ENCODE measurements around the gene PPP3R1. TPM values are rescaled to one million over a fixed set of nuclear protein-coding genes. Genes with fewer than 3 reads are reported as not detected.

The PPP3R1 gene
- total and polyA plus RNA-seq, 9 of the 15 experiments (the other 6 are each of a cell fraction or from before 2014, with no cell fraction given), result 3.7 to 70.0 (median 24.8) TPM

- peak; percentile 41 for TF ChIP-seq POLR2G (IDR thresholded peaks at IDR 0.05; ENCODE audit: low read depth, low read length)
- no peak for TF ChIP-seq ZNF134 (CRISPR knock-in tag; conservative IDR thresholded peaks at IDR 0.05)
- TF ChIP-seq ZNF274 (IDR thresholded peaks at IDR 0.05; ENCODE audit: borderline replicate concordance, low read depth, low read length), result no peak
- no peak for TF ChIP-seq CREB5 (CRISPR knock-in tag; IDR thresholded peaks at IDR 0.05)
- TF ChIP-seq POLR2B (IDR thresholded peaks at IDR 0.05; ENCODE audit: low read depth, partially characterized antibody), result peak; percentile 11
- no peak for TF ChIP-seq CEBPG (CRISPR knock-in tag; IDR thresholded peaks at IDR 0.05)
- no peak for TF ChIP-seq CEBPG (tag; conservative IDR thresholded peaks at IDR 0.05 in 1 of 2, IDR thresholded peaks at IDR 0.05 in 1 of 2)
- no peak for TF ChIP-seq PHB (CRISPR knock-in tag; IDR thresholded peaks at IDR 0.05)
- no peak for TF ChIP-seq ZNF347 (CRISPR knock-in tag; IDR thresholded peaks at IDR 0.05; ENCODE audit: low read depth)
- TF ChIP-seq ZMIZ1 (IDR thresholded peaks at IDR 0.05; ENCODE audit: low read depth in 2 of 2, low read length in 2 of 2), result no peak
- TF ChIP-seq BRD4 (IDR thresholded peaks at IDR 0.05), result no peak
- TF ChIP-seq ZBTB7A (IDR thresholded peaks at IDR 0.05; ENCODE audit: borderline replicate concordance, control insufficient read depth, low read depth, low read length), result no peak; the same call in 1 of the 2 replicates
- 0 out of 2 replicates have a peak, but pooled peaks have one; percentile 11 for TF ChIP-seq CBX1 (IDR thresholded peaks at IDR 0.05; ENCODE audit: low read depth)
- no peak for TF ChIP-seq ZBTB8A (IDR thresholded peaks at IDR 0.05; ENCODE audit: partially characterized antibody)
- TF ChIP-seq KLF6 (CRISPR knock-in tag; IDR thresholded peaks at IDR 0.05; ENCODE audit: borderline replicate concordance), result no peak
- peak; percentile 8; the same call in 1 of the 2 replicates for TF ChIP-seq RB1 (IDR thresholded peaks at IDR 0.05; ENCODE audit: low read depth)
- no peak for TF ChIP-seq ZNF253 (CRISPR knock-in tag; conservative IDR thresholded peaks at IDR 0.05)
- TF ChIP-seq PRMT5 (CRISPR knock-in tag; IDR thresholded peaks at IDR 0.05), result no peak
- TF ChIP-seq TAF7 (tag; IDR thresholded peaks at IDR 0.05), result no peak
- no peak for TF ChIP-seq KHSRP (IDR thresholded peaks at IDR 0.05)
- TF ChIP-seq NONO (IDR thresholded peaks at IDR 0.05; ENCODE audit: low read depth in 2 of 2, low read length in 1 of 2), result no peak
- no peak for TF ChIP-seq MAFF (IDR thresholded peaks at IDR 0.05; ENCODE audit: low read length)
- no peak for TF ChIP-seq ZNF707 (CRISPR knock-in tag; conservative IDR thresholded peaks at IDR 0.05)
- TF ChIP-seq HNRNPH1 (optimal IDR thresholded peaks at IDR 0.05; ENCODE audit: low read depth, low read length), result no peak
- TF ChIP-seq MLLT1 (IDR thresholded peaks at IDR 0.05), result 0 out of 4 replicates have a peak, but pooled peaks of 1 of the 2 experiments have one; percentile 35
These were observed 405 bp downstream of the PPP3R1 start (continued) for GRCh38 chr2:68251855-68252399.

Data from K562 (cell line).